GM19328 (cell line): Measurements from ENCODE around the gene UBR1.
"Not testable (repeated sequence)": the region's sequence is repeated elsewhere in the genome, so short reads cannot be mapped to it uniquely, and the experiment has no call there.

Experiments used
- ATAC-seq: cut with Tn5 transposase; IDR thresholded peaks from one replicate; pipeline ENCODE4 v1.9.1; 2021; ENCODE audit warnings: mild to moderate bottlenecking, moderate library complexity; ENCODE audit not compliant: unreplicated experiment

UBR1 gene

DNA sequence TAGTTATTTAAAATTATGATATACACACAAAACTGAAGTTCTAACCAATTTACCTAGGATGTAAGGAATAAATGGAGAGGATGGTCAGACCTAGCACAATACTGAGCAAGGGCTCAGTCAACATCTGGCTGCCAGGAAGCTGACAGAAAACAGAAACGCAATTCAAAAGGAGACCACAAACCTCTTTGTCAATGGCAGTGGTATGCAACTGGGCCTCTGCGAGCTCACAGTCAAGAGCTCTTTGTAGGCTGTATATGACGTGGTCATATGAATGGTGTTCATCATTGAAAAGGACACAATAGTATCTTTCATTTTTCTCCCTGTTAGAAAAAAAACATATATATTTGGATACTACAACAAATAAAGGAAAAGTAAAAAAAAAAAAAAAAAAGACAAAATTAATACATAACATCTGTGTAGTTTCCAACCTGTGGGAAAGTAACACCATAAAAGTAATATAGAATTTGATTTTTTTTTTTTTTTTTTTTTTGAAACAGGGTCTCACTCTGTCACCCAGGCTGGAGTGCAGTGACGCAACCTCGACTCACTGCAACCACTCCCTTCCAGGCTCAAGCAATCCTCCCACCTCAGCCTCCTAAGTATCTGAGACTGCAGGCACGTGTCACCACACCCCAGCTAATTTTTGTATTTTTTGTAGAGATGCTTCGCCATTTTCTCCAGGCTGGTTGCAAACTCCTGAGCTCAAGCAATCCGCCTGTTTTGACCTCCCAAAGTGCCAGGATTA, 37.9 kb downstream of the UBR1 start:
- ATAC-seq: no peak

DNA sequence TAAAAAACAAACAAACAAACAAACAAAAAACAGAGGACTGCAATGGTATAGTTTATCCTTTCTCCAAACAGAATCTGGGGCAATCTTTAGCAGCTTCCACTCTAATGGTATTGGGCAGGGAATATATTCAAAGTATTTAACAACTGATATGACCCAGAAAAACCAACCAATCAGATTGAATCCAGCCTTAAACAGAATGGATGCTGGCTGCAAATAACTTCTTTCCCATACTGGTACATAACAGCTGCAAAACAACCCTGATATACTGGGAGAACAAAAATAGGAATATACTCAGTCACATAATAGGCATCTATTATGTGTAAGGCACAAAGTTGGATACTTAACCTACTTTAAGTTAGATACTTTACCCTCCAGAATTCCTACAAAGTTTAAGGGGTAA, 49.1 kb downstream of the UBR1 start:
- no peak for ATAC-seq

- no peak for ATAC-seq
These were observed 53.0 kb downstream of the UBR1 start for GRCh38 chr15:43052860-43053259.

GRCh38 chr15:43048935-43049334, 56.9 kb downstream of the UBR1 start:
- ATAC-seq: no peak

- ATAC-seq: no peak
These were observed 59.4 kb downstream of the UBR1 start for GRCh38 chr15:43046484-43046883.

DNA sequence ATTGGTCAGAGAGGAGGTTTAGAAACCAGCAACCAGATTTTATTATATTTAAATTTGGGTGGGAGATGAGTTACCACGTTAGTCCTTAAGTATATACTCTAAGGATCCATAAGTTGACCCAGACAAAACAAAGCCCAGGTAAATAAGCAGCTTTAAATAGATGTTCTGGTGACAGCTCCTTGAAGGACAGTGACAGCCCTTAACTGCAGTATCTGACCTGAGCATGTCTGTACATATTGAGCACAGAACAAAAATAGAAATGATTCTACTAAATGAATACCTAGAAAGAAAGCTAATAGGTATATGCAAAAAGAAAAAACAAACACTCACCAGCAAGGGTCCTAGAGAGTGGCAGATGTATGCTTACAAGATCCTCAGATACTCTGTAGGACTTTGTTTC, 63.0 kb downstream of the UBR1 start:
- no peak for ATAC-seq

- not testable (repeated sequence) for ATAC-seq
These were observed 64.8 kb downstream of the UBR1 start for GRCh38 chr15:43041085-43041484.

GRCh38 chr15:43035240-43035639, 70.6 kb downstream of the UBR1 start:
- not testable (repeated sequence) for ATAC-seq

DNA sequence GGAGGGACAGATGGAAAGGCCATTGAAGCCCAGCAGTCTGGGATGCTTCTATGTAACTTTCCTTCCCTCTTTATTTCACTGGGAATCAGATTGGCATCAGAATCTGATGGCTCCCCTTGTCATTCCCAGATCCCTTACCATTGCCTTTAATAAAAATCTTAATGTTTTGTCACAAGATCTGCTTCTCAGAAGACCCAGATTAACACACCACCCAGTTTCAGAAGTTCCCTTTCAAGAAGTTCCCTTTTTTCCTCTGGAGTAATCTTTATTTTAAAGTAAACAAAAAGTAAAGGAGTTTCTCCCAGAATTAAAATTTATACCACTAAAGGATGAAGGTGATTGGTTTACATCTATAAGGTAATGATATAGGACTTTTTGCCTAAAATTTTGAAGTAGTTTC, 76.4 kb downstream of the UBR1 start:
- ATAC-seq: no peak

DNA sequence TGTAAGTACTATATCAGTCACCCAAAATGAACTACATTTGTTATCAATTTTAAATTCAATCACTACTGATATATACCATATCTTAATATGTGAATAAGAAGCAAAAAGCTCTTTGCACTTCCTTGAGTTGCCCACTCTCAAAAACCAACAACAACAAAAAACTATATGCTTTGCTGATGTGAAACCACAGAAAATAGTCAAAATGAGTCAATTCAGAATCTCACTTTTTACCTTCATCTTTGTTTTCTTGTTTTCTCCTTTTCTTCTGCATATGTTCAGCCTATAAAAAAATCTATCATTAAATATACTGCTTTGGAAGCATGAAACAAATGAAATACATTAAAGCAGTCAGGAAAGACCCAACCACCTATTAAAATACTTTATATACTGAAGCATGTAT, 80.7 kb downstream of the UBR1 start:
- no peak for ATAC-seq

DNA sequence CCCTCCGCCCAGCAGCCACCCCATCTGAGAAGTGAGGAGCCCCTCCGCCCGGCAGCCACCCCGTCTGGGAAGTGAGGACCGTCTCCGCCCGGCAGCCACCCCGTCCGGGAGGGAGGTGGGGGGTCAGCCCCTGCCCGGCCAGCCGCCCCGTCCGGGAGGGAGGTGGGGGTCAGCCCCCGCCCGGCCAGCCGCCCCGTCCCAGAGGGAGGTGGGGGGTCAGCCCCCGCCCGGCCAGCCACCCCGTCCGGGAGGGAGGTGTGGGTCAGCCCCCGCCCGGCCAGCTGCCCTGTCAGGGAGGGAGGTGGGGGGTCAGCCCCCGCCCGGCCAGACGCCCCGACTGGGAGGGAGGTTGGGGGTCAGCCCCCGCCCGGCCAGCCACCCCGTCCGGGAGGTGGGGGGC, 91.2 kb downstream of the UBR1 start:
- not testable (repeated sequence) for ATAC-seq

DNA sequence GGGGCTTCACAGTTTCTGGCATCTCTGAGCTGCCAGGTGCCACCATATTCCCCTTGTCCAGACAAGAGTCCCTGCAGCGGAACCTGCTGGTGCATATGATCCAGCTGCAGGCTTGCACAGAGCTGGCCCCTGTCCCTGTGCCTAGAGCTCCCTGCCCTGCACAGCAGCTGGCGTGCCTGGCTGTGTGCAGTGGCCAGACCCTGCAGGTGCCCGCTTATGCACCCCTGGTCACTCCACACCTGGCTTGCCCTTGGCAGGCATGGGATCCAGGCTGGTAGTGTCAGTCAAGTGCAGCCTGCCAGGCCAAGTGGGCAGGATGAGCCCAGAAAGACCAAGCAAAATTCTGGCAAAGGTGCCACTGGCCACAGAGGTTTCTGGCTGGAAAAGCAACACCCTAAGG, 96.6 kb downstream of the UBR1 start:
- no peak for ATAC-seq

DNA sequence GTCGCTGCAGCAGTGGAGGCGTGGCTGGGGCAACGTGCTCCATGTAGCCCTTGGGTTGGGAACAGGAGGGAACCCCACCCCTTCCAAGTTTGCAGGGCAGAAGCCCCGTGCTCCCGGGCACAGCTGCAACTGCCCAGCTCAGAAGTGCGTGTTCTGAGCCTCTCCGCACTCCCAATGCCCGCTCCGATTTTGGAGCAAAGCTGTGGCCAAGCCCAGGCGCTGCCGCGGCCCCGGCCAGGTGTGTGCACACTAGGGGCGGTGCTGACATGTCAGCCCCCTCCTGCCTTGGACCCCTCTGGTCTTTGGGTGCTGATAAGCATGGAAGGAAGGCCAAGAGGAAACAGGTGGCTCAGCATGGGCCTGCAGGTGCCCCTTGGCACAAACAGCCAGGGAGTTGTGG, 97.7 kb downstream of the UBR1 start:
- ATAC-seq: no peak

- ATAC-seq: no peak
These were observed 98.3 kb downstream of the UBR1 start for GRCh38 chr15:43007551-43007950.

- ATAC-seq: no peak
These were observed 98.8 kb downstream of the UBR1 start for GRCh38 chr15:43006991-43007390.

- not testable (repeated sequence) for ATAC-seq
These were observed 100.8 kb downstream of the UBR1 start for GRCh38 chr15:43004886-43005595.

GRCh38 chr15:42999201-42999779, 106.5 kb downstream of the UBR1 start:
- ATAC-seq: no peak

DNA sequence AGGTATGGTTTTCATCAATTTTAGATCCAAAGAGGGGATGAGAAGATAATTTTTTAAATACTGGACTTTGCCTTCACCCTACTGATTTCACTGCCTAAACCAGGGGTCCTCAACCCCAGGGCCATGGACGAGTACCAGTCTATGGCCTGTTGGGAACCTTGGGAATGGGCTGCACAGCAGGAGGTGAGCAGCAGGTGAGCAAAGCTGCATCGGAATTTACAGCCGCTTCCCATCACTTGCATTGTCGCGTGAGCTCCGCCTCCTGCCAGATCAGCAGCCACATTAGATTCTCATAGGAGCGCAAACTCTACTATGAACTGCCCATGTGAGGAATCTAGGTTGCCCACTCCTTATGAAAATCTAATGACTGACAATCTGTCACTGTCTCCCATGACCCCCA, 109.0 kb downstream of the UBR1 start:
- ATAC-seq: no peak

GRCh38 chr15:42994546-42994945, 111.3 kb downstream of the UBR1 start:
- no peak for ATAC-seq

DNA sequence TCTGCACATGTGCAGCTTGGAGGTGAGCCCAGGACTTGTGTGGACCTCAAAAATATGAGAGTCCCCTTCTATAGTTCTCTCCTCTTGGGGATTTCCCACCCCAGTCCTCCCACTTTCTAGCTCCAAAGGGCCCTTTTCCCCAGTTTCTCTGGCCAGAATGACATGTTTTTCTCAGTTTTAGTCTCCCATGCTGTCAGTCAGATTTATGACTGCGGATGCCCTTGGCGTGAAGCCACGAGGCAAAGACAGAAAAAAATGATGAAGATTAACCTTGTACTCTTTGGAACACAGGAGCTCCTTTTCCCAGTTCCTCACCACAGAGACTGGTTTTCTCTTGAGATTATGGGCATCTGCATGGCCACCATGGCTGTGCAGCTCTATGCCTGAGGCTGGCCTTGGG, 113.2 kb downstream of the UBR1 start:
- ATAC-seq: no peak

GRCh38 chr15:42986693-42987342, 119.0 kb downstream of the UBR1 start:
- ATAC-seq: no peak
